Left ventricle myocardium superior (tissue), 1 donor: ENCODE data around the gene ANKMY2. TPM values are rescaled to one million over a fixed set of nuclear protein-coding genes. Genes with fewer than 3 reads are reported as not detected.

ENCODE experiments used
- ATAC-seq: fragments of 200-7000 bp; cut with Tn5 transposase; one replicate; pipeline ENCODE4 v1.9.1; 2020; ENCODE audit warnings: mild to moderate bottlenecking, moderate library complexity
- DNase-seq: peaks from one replicate; pipeline ENCODE4 v3.0.0-alpha.2; 2020
- intact Hi-C: fragments of 100-400 bp; cut with micrococcal nuclease; formaldehyde crosslinking; loops from one replicate; pipeline ENCODE4 v1.11.0; 2022
- total RNA-seq: library from RNA; stranded (reverse); fragmentation: NEBNext Ultra II Directional; extraction: Animal tissue kit (Norgen Biotek cat#: 25700); gene quantifications from one replicate; pipeline ENCODE4 v1.2.1, GENCODE V29; 2021
- donor health status: DM: no; HTN: yes; CAD: no; lungs with severe emphysema.

Gene ANKMY2
- total RNA-seq, 1 donor from 2014 or later = 24.6 TPM

GRCh38 chr7:16589881-16590280 is 55.7 kb downstream of the ANKMY2 start:
- DNase-seq = no peak
- ATAC-seq = no peak
- intact Hi-C loops = no loop called here

GRCh38 chr7:16587790-16588189 is 57.8 kb downstream of the ANKMY2 start:
- no peak for DNase-seq

GRCh38 chr7:16587129-16587528 is 58.4 kb downstream of the ANKMY2 start:
- intact Hi-C loops = no loop called here
- no peak for ATAC-seq
- no peak for DNase-seq

More at GRCh38 chr7:16587790-16588189, 57.8 kb downstream of the ANKMY2 start:
- intact Hi-C loops = no loop called here
- ATAC-seq = peak; percentile 88

DNA sequence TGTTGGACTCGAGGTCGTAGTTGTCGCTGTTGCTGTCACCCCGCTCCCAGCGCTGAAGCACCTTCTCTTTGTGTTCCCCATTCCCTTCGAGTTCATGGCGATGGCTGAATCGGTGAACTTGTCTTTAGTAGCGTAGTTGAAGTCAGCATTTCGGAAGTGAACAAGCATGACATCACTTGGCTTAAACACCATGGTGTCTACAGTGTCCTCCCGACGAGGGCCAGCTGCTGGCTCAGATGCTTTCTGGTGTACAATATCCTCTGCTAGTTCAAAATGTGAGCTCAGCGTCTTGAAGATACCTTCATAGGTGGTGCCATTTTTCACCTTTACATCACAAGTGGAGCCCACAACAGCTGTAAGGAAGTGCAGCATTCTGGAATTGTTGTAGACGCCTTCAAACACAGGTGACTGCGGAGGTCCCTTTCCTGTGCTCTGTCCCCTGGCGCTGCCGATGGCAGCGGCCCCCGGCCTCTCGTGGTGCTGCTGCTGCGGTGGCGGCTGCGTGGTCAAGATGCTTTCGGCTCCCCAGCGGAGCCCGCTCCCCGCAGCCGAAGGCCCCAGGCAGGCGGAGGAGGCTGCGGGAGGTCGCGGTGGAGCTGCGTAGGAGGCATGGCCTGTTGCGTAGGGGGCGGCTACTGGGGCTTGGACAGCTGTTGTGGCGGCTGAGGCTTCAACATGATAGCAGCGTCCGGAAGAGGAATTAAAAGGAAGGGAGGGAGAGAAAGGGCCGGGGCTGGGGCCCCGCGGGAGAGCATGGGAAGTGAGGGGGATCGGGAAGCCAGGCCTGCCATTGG is 59.3 kb downstream of the ANKMY2 start:
- peak; percentile 49 for ATAC-seq
- intact Hi-C loops = no loop called here
- DNase-seq = peak; percentile 41

- intact Hi-C loops = no loop called here
- ATAC-seq (no peak), DNase-seq (no peak)
These were observed 60.0 kb downstream of the ANKMY2 start for GRCh38 chr7:16585540-16585939.

DNA sequence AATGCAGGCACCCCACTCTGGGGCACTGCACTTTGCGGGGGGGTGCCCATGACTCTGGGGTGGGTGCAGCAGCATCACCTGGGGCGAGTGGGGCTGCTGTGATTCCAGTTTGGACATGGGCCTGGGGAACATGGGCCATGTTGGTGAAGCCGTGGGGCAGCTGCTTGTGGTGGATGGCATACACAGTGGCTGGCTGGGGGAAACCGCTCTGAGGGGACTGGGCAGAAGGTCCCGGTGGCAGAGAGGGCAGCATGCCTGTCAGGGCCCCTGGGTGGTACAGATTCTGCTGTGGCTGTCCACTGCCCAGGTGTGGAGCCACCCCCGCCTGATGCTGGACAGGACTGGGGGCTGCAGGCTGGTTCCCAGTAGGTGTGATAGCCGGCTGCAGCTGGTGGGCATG is 61.7 kb downstream of the ANKMY2 start:
- DNase-seq (no peak), ATAC-seq (no peak)
- intact Hi-C loops = no loop called here

GRCh38 chr7:16581286-16581685 is 64.3 kb downstream of the ANKMY2 start:
- intact Hi-C loops = no loop called here
- DNase-seq (no peak), ATAC-seq (no peak)

GRCh38 chr7:16579216-16579615 is 66.3 kb downstream of the ANKMY2 start:
- ATAC-seq = no peak

GRCh38 chr7:16571941-16572340 is 73.6 kb downstream of the ANKMY2 start:
- ATAC-seq (no peak), DNase-seq (no peak)
- intact Hi-C loops = no loop called here

More at GRCh38 chr7:16579216-16579615, 66.3 kb downstream of the ANKMY2 start:
- intact Hi-C loops = no loop called here
- DNase-seq = no peak

DNA sequence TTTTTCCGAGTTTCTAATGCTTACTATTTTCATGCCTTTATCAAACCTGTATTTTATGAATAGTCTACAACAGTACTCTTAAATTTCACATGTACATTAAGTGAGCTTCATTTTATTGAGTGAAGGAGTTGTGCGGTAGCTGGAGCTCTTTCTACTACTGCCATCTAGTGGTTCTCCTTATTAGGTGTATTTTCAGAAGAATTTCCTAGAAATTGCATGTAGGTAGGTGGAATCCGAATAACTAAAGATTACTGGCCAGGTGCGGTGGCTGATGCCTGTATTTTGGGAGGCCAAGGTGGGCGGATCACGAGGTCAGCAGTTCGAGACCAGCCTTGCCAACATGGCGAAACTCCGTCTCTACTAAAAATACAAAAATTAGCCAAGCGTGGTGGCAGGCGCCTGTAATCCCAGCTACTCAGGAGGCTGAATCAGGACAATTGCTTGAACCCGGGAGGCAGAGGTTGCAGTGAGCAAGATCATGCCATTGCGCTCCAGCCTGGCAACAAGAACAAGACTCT is 80.6 kb downstream of the ANKMY2 start:
- intact Hi-C loops = loop anchor here (5.0 to 10.0 kb wide), 3 partner anchors 133 to 490 kb away; no protein-coding TSS in a partner anchor
- ATAC-seq = peak; percentile 51
- DNase-seq = no peak

GRCh38 chr7:16564023-16564380 is 81.6 kb downstream of the ANKMY2 start:
- no peak for ATAC-seq
- DNase-seq = no peak

DNA sequence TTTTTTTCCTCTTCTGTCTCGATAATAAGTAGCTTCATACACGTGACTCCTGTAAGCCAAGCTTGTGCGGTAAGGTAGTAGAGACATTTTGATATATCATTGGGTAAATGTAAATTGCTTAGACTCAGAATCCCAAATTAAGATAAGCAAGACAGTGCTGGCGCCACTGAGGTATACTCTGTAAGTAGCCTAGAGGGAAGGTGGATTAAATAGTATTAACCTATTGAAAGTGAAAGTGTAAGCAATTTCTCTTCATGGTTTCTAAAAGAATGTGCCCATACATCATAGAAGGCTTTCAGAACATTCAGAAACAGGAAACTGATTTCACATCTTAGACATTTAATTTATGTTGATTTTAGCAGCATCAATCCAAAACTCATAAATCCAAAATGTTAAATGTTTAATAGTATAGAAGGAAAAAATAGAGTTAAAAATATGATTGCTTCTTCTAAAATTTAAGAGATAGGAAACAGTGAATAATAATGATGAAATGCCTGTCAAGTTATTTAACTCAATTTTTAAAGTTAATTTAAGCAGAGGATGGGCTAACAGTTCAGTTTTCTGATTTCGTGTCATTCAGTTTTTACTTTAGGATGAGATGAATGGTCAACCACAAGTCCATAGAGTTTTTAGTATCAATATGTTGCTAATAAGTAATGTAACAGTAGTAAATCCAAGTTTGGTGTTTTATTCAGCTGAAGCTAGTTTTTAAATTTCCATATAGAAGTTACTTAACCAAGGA is 82.1 kb downstream of the ANKMY2 start:
- DNase-seq = no peak
- ATAC-seq = no peak
- intact Hi-C loops = loop anchor here (10.0 kb wide), 1 partner anchor 489 kb away; no protein-coding TSS in a partner anchor

More at GRCh38 chr7:16564023-16564380, 81.6 kb downstream of the ANKMY2 start:
- intact Hi-C loops = loop anchor here (10.0 kb wide), 1 partner anchor 489 kb away; no protein-coding TSS in a partner anchor

- no peak for DNase-seq
- intact Hi-C loops = loop anchor here (10.0 kb wide), 1 partner anchor 488 kb away; no protein-coding TSS in a partner anchor
- ATAC-seq = no peak
These were observed 82.9 kb downstream of the ANKMY2 start for GRCh38 chr7:16562456-16563220.

DNA sequence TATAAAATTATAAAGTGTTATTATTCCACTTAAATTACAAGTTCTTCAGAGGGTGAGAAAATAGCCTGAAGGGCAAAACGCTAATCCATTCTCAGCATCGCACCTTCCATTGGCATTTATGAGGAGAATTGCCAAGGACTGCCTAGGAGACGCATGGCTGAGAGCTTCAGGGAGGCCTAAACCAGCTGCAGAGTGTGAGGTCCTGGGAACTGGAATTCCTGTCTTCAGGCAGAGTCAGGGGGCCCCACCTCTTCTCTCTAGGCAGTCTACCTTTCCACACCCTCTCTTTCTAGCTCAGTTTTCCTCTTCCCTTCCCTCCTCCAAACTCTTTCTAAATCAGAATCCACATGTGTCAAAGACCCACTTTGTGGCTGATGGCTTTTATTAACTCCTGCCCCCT is 83.6 kb downstream of the ANKMY2 start:
- DNase-seq = no peak
- intact Hi-C loops = loop anchor here (10.0 kb wide), 1 partner anchor 487 kb away; no protein-coding TSS in a partner anchor
- no peak for ATAC-seq

DNA sequence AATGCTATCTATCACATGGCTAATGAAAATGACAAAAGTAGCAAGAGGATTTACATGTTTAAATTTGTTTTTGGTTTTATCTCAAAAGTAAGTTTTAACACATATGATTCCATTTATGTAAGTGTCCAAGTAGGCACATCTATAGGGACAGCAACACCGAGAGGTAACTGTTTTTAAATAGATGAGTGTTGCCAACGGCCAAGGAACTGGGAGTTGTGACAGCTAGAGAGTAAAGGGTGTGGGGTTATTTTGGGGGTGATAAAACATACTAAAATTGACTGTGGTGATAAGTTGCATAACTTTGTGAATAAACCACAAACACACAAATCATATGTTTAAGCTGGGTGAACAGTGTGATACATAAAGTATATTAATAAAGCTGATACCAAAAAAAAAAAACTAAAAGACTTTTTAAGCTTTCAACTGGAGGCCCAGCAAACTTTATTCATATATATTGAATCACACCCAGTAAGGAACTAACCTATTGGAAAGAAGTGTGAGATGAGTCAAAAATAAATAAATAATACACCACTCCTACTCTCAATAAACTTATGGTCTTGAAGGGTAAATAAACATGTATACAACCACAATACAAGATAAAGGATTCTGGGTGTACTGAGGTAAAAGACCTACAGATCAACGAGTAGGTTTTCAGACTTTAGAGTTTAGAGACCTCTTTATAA is 85.9 kb downstream of the ANKMY2 start:
- intact Hi-C loops = loop anchor here (10.0 kb wide), 1 partner anchor 485 kb away; no protein-coding TSS in a partner anchor
- DNase-seq = no peak
- peak; percentile 67 for ATAC-seq

DNA sequence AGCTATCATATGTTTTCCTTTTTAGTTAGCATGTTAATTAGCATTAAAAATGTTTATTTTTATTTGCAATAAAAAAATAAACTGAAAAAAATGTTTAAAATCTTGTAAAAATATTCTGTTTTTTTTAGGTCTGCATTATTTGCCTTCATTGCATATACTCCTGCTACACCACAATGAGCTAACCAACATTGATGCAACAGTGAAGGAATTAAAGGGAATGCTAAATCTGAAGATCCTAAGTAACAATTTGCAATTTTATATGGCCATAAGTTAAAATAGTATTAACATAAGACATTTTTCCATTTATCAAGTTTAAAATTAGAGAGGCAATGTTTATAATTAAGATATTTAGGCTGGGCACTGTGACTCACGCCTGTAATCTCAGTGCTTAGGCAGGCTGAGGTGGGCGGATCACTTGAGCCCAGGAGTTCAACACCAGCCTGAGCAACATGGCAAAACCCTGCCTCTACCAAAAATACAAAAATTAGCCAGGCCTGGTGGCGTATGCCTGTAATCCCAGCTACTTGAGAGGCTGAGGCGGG is 86.7 kb downstream of the ANKMY2 start:
- no peak for ATAC-seq
- no peak for DNase-seq
- intact Hi-C loops = no loop called here

GRCh38 chr7:16556359-16556758 is 89.2 kb downstream of the ANKMY2 start:
- ATAC-seq (peak; percentile 49), DNase-seq (no peak)
- intact Hi-C loops = no loop called here

DNA sequence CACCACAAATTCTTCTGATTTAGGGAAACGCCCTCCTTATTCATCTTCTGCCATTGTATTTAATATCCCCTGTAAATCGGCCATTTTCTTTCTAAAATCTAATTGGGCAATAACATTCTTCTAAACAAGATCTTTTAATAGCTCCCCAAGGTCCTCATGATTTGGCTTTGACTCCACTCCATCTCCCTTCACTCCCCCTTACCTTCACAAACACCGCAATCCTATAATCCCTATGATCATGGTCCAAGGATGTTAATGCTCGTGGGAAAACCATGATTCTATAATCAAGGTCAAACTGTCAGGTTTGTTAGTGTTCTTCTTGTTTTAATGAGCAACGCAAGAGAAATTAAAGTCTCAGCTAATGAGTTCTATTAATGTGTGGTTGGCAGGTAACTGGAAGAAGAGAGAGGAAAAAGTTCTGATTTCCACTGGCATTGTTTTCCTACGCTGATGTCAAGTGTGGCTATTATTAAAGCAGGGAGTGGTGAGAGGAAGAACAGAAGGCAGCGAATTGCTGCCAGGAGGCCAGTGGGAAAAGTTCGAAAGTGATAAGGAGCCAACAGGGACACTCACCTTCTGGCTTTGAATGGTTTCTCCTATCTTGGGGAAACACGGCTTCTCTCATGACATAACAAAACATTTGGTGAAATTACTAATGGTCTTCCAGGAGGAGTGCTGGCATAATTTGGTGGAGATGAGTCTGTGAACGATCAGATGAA is 90.9 kb downstream of the ANKMY2 start:
- no peak for DNase-seq
- peak; percentile 97 for ATAC-seq
- intact Hi-C loops = no loop called here
